ENCODE results near the gene ABCC5.

ABCC5 gene

DNA sequence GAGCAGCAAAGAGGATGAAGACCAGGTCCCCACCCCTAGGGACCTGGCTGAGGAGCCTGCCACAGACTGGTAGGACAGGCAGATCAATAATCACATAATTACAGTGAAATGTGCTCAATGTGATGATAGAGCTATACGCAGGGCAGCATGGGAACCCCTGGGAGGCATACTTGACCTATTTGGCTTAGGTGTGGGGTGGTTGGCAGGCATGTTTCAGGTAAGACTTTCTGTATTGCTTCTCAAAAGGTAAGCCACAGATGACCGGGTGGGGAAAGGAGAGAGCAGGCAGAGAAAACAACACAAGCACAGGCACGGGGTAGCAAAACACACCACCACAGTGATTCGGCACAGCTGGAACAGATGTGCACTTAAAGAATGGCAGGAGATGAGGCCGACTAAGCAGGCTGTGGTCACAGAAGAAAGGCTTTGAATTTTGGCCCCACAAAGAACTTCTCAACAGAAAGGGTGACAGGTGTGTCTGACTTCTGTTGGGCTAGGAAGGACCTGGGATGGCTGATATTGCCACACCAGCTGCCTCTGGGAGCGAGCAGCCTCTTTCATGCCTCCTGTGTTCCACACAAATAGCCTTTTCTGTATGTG, 64.1 kb downstream of the ABCC5 start:
- Histone ChIP-seq H3K36me3 (ENCODE audit: control insufficient read depth in 1 of 2, insufficient read depth in 2 of 2, low read length in 2 of 2) (peaks cover 11 to 29% of the 10 kb centered on the region in 2 donors), H3K9ac (ENCODE audit: low read depth in 1 of 2, low read length in 2 of 2) (no peak overlapping the region), H3K4me3 (ENCODE audit: low read depth in 1 of 2, low read length in 2 of 2) (no peak overlapping the region), H3K9me3 (ENCODE audit: control insufficient read depth in 1 of 2, low read length in 2 of 2) (no peaks in the 10 kb centered on the region), H3K27me3 (ENCODE audit: control insufficient read depth in 1 of 2, insufficient read depth in 2 of 2, low read length in 2 of 2) (no peaks in the 10 kb centered on the region), H3K27ac (ENCODE audit: low read depth, low read length) (no peak overlapping the region), H3K4me1 (ENCODE audit: control insufficient read depth in 1 of 2, insufficient read depth in 2 of 2, low read length in 2 of 2) (peaks cover 0 to 4% of the 10 kb centered on the region in 2 donors)

- Histone ChIP-seq H3K9me3 (ENCODE audit: control insufficient read depth in 1 of 2, low read length in 2 of 2) (no peaks in the 10 kb centered on the region), H3K4me1 (ENCODE audit: control insufficient read depth in 1 of 2, insufficient read depth in 2 of 2, low read length in 2 of 2) (no peaks in the 10 kb centered on the region), H3K9ac (ENCODE audit: low read depth in 1 of 2, low read length in 2 of 2) (no peak overlapping the region), H3K4me3 (ENCODE audit: low read depth in 1 of 2, low read length in 2 of 2) (no peak overlapping the region), H3K27me3 (ENCODE audit: control insufficient read depth in 1 of 2, insufficient read depth in 2 of 2, low read length in 2 of 2) (no peaks in the 10 kb centered on the region), H3K27ac (ENCODE audit: low read depth, low read length) (no peak overlapping the region), H3K36me3 (ENCODE audit: control insufficient read depth in 1 of 2, insufficient read depth in 2 of 2, low read length in 2 of 2) (peaks cover 13 to 24% of the 10 kb centered on the region in 2 donors)
Measured at GRCh38 chr3:183951459-183951858, 66.2 kb downstream of the ABCC5 start.

DNA sequence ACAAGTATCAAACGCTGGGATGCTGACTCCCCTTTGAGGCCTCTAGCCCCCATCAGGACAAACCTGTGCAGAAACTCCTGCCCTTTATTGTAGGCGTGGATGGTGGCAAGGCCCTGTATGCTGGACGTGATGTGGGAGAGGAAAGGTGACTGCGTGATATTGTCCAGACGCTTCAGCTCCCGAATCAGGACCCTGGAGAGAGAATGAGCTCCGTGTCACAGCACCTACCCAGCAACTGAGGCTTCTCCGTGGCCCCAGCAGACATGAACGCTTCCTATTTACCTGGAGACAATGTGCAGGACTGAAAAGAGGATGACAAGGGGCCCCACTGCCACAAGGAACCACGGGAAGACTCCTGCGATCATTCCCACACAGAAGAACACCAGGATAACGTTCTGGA, 68.0 kb downstream of the ABCC5 start:
- H3K27ac ChIP-seq (ENCODE audit: low read depth, low read length): no peak overlapping the region
- no peaks in the 10 kb centered on the region for H3K4me1 ChIP-seq (ENCODE audit: control insufficient read depth in 1 of 2, insufficient read depth in 2 of 2, low read length in 2 of 2)
- H3K9ac ChIP-seq (ENCODE audit: low read depth in 1 of 2, low read length in 2 of 2): no peak overlapping the region
- H3K4me3 ChIP-seq (ENCODE audit: low read depth in 1 of 2, low read length in 2 of 2): no peak overlapping the region
- H3K9me3 ChIP-seq (ENCODE audit: control insufficient read depth in 1 of 2, low read length in 2 of 2): no peaks in the 10 kb centered on the region
- H3K27me3 ChIP-seq (ENCODE audit: control insufficient read depth in 1 of 2, insufficient read depth in 2 of 2, low read length in 2 of 2): no peaks in the 10 kb centered on the region
- peaks cover 22 to 25% of the 10 kb centered on the region in 2 donors for H3K36me3 ChIP-seq (ENCODE audit: control insufficient read depth in 1 of 2, insufficient read depth in 2 of 2, low read length in 2 of 2)

DNA sequence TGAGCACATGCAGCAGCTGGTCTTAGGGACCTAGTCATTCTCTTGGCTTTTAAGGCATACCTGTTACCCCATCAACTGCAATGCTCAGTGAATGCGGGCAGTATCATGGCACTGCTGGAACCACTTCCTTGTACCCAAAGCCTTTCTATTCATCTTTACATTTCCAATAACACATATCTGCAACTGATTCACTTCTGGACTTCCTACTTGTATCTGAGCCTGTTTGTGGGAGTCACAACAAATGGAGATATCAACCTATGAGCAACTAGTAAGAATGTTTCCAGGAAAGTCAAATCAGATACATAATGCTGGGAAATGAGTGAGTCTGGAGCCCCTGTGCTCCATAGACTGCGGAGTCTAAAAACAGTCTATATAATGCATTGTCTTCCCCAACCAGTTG, 71.6 kb downstream of the ABCC5 start:
- no peaks in the 10 kb centered on the region for H3K9me3 ChIP-seq (ENCODE audit: control insufficient read depth in 1 of 2, low read length in 2 of 2)
- H3K27ac ChIP-seq (ENCODE audit: low read depth, low read length): no peak overlapping the region
- peaks cover 19 to 31% of the 10 kb centered on the region in 2 donors for H3K36me3 ChIP-seq (ENCODE audit: control insufficient read depth in 1 of 2, insufficient read depth in 2 of 2, low read length in 2 of 2)
- no peaks in the 10 kb centered on the region for H3K27me3 ChIP-seq (ENCODE audit: control insufficient read depth in 1 of 2, insufficient read depth in 2 of 2, low read length in 2 of 2)
- no peak overlapping the region for H3K9ac ChIP-seq (ENCODE audit: low read depth in 1 of 2, low read length in 2 of 2)
- no peak overlapping the region for H3K4me3 ChIP-seq (ENCODE audit: low read depth in 1 of 2, low read length in 2 of 2)
- no peaks in the 10 kb centered on the region for H3K4me1 ChIP-seq (ENCODE audit: control insufficient read depth in 1 of 2, insufficient read depth in 2 of 2, low read length in 2 of 2)

DNA sequence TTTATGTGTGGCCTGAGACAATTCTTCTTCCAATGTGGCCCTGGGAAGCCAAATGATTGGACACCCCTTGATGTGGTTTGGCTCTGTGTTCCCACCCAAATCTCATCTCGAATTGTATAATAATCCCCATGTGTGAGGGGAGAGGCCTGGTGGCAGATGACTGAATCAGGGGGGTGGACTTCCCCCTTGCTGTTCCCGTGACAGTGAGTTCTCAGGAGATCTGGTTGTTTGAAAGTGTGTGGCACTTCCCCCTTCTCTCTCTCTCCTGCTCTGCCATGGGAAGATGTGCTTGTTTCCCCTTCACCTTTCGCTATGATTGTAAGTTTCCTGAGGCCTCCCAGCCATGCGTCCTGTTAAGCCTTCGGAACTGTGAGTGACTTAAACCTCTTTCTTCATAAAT, 72.9 kb downstream of the ABCC5 start:
- H3K4me1 ChIP-seq (ENCODE audit: control insufficient read depth in 1 of 2, insufficient read depth in 2 of 2, low read length in 2 of 2): no peaks in the 10 kb centered on the region
- peaks cover 13 to 24% of the 10 kb centered on the region in 2 donors for H3K36me3 ChIP-seq (ENCODE audit: control insufficient read depth in 1 of 2, insufficient read depth in 2 of 2, low read length in 2 of 2)
- no peak overlapping the region for H3K4me3 ChIP-seq (ENCODE audit: low read depth in 1 of 2, low read length in 2 of 2)
- H3K27me3 ChIP-seq (ENCODE audit: control insufficient read depth in 1 of 2, insufficient read depth in 2 of 2, low read length in 2 of 2): no peaks in the 10 kb centered on the region
- no peaks in the 10 kb centered on the region for H3K9me3 ChIP-seq (ENCODE audit: control insufficient read depth in 1 of 2, low read length in 2 of 2)
- H3K27ac ChIP-seq (ENCODE audit: low read depth, low read length): no peak overlapping the region
- H3K9ac ChIP-seq (ENCODE audit: low read depth in 1 of 2, low read length in 2 of 2): no peak overlapping the region

- H3K27me3 ChIP-seq (ENCODE audit: control insufficient read depth in 1 of 2, insufficient read depth in 2 of 2, low read length in 2 of 2): no peaks in the 10 kb centered on the region
- no peak overlapping the region for H3K9ac ChIP-seq (ENCODE audit: low read depth in 1 of 2, low read length in 2 of 2)
- H3K9me3 ChIP-seq (ENCODE audit: control insufficient read depth in 1 of 2, low read length in 2 of 2): no peaks in the 10 kb centered on the region
- no peak overlapping the region for H3K4me3 ChIP-seq (ENCODE audit: low read depth in 1 of 2, low read length in 2 of 2)
- no peak overlapping the region for H3K27ac ChIP-seq (ENCODE audit: low read depth, low read length)
- H3K36me3 ChIP-seq (ENCODE audit: control insufficient read depth in 1 of 2, insufficient read depth in 2 of 2, low read length in 2 of 2): peaks cover 12 to 22% of the 10 kb centered on the region in 2 donors
- no peaks in the 10 kb centered on the region for H3K4me1 ChIP-seq (ENCODE audit: control insufficient read depth in 1 of 2, insufficient read depth in 2 of 2, low read length in 2 of 2)
Measured at GRCh38 chr3:183943739-183944138, 73.9 kb downstream of the ABCC5 start.

GRCh38 chr3:183941216-183941615, 76.5 kb downstream of the ABCC5 start:
- Histone ChIP-seq H3K27ac (ENCODE audit: low read depth, low read length) (no peak overlapping the region), H3K9ac (ENCODE audit: low read depth in 1 of 2, low read length in 2 of 2) (no peak overlapping the region), H3K4me3 (ENCODE audit: low read depth in 1 of 2, low read length in 2 of 2) (no peak overlapping the region), H3K9me3 (ENCODE audit: control insufficient read depth in 1 of 2, low read length in 2 of 2) (no peaks in the 10 kb centered on the region), H3K36me3 (ENCODE audit: control insufficient read depth in 1 of 2, insufficient read depth in 2 of 2, low read length in 2 of 2) (peaks cover 18 to 29% of the 10 kb centered on the region in 2 donors), H3K27me3 (ENCODE audit: control insufficient read depth in 1 of 2, insufficient read depth in 2 of 2, low read length in 2 of 2) (no peaks in the 10 kb centered on the region), H3K4me1 (ENCODE audit: control insufficient read depth in 1 of 2, insufficient read depth in 2 of 2, low read length in 2 of 2) (no peaks in the 10 kb centered on the region)

GRCh38 chr3:183937601-183938286, 79.9 kb downstream of the ABCC5 start:
- H3K36me3 ChIP-seq (ENCODE audit: control insufficient read depth in 1 of 2, insufficient read depth in 2 of 2, low read length in 2 of 2): peaks cover 9 to 23% of the 10 kb centered on the region in 2 donors
- no peak overlapping the region for H3K27ac ChIP-seq (ENCODE audit: low read depth, low read length)
- H3K27me3 ChIP-seq (ENCODE audit: control insufficient read depth in 1 of 2, insufficient read depth in 2 of 2, low read length in 2 of 2): no peaks in the 10 kb centered on the region
- no peak overlapping the region for H3K9ac ChIP-seq (ENCODE audit: low read depth in 1 of 2, low read length in 2 of 2)
- H3K4me3 ChIP-seq (ENCODE audit: low read depth in 1 of 2, low read length in 2 of 2): no peak overlapping the region
- H3K9me3 ChIP-seq (ENCODE audit: control insufficient read depth in 1 of 2, low read length in 2 of 2): no peaks in the 10 kb centered on the region
- no peaks in the 10 kb centered on the region for H3K4me1 ChIP-seq (ENCODE audit: control insufficient read depth in 1 of 2, insufficient read depth in 2 of 2, low read length in 2 of 2)

- Histone ChIP-seq H3K4me3 (ENCODE audit: low read depth in 1 of 2, low read length in 2 of 2) (no peak overlapping the region), H3K27ac (ENCODE audit: low read depth, low read length) (no peak overlapping the region), H3K9me3 (ENCODE audit: control insufficient read depth in 1 of 2, low read length in 2 of 2) (no peaks in the 10 kb centered on the region), H3K27me3 (ENCODE audit: control insufficient read depth in 1 of 2, insufficient read depth in 2 of 2, low read length in 2 of 2) (no peaks in the 10 kb centered on the region), H3K4me1 (ENCODE audit: control insufficient read depth in 1 of 2, insufficient read depth in 2 of 2, low read length in 2 of 2) (peaks cover 12 to 14% of the 10 kb centered on the region in 2 donors), H3K9ac (ENCODE audit: low read depth in 1 of 2, low read length in 2 of 2) (no peak overlapping the region), H3K36me3 (ENCODE audit: control insufficient read depth in 1 of 2, insufficient read depth in 2 of 2, low read length in 2 of 2) (peaks cover 9 to 17% of the 10 kb centered on the region in 2 donors)
Measured at GRCh38 chr3:183933160-183933559, 84.5 kb downstream of the ABCC5 start.

DNA sequence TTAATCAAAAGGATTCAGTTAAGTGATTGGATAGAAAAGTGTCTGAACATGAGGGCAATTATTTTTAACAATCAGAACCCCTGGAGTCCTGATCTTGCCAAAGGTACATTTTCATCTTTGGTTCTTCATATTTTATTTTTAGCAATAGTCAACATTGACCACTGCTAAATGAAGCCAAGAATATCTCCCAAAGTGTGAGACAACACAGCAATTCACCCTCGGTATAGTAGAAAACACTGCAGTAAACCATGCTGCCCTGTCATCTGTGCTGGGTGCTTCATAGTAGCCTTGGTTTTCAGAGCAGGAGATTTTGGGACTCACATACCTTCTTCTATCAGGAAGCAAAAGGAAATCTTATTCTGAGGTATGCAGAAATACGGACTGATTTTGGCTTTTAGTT, 85.8 kb downstream of the ABCC5 start:
- no peaks in the 10 kb centered on the region for H3K27me3 ChIP-seq (ENCODE audit: control insufficient read depth in 1 of 2, insufficient read depth in 2 of 2, low read length in 2 of 2)
- peaks cover 12 to 19% of the 10 kb centered on the region in 2 donors for H3K4me1 ChIP-seq (ENCODE audit: control insufficient read depth in 1 of 2, insufficient read depth in 2 of 2, low read length in 2 of 2)
- no peaks in the 10 kb centered on the region for H3K9me3 ChIP-seq (ENCODE audit: control insufficient read depth in 1 of 2, low read length in 2 of 2)
- no peak overlapping the region for H3K27ac ChIP-seq (ENCODE audit: low read depth, low read length)
- H3K9ac ChIP-seq (ENCODE audit: low read depth in 1 of 2, low read length in 2 of 2): no peak overlapping the region
- H3K36me3 ChIP-seq (ENCODE audit: control insufficient read depth in 1 of 2, insufficient read depth in 2 of 2, low read length in 2 of 2): peaks cover 0 to 7% of the 10 kb centered on the region in 2 donors
- H3K4me3 ChIP-seq (ENCODE audit: low read depth in 1 of 2, low read length in 2 of 2): no peak overlapping the region

All from duodenal mucosa (tissue), 2 donors.